Glutamatergic neuron (in vitro differentiated cells): ENCODE results near the gene ZNF493. TPM values are rescaled to one million over a fixed set of nuclear protein-coding genes. Genes with fewer than 3 reads are reported as not detected.

Experiments
- DNase-seq: peaks from one replicate; pipeline ENCODE4 v3.0.0; 2022
- H3K27ac Mint-ChIP-seq: one replicate; pipeline ENCODE4 v1.8.0; 2020; ENCODE audit warnings: mild to moderate bottlenecking, mixed read lengths, inconsistent platforms; ENCODE audit not compliant: unreplicated experiment
- H3K27me3 Mint-ChIP-seq: one replicate; pipeline ENCODE4 v1.8.0; 2020; ENCODE audit warnings: mild to moderate bottlenecking, moderate library complexity, mixed read lengths, inconsistent platforms; ENCODE audit not compliant: unreplicated experiment
- H3K36me3 Mint-ChIP-seq: one replicate; pipeline ENCODE4 v1.8.0; 2020; ENCODE audit warnings: mild to moderate bottlenecking, mixed read lengths, inconsistent platforms; ENCODE audit not compliant: unreplicated experiment
- H3K4me1 Mint-ChIP-seq: one replicate; pipeline ENCODE4 v1.8.0; 2020; ENCODE audit warnings: mild to moderate bottlenecking, low read depth, mixed read lengths, inconsistent platforms; ENCODE audit not compliant: unreplicated experiment
- H3K4me3 Mint-ChIP-seq: one replicate; pipeline ENCODE4 v1.8.0; 2020; ENCODE audit warnings: mild to moderate bottlenecking, mixed read lengths, inconsistent platforms; ENCODE audit not compliant: unreplicated experiment
- H3K9me3 Mint-ChIP-seq: one replicate; pipeline ENCODE4 v1.8.0; 2020; ENCODE audit warnings: mild to moderate bottlenecking, moderate library complexity, mixed read lengths, inconsistent platforms; ENCODE audit not compliant: unreplicated experiment
- total RNA-seq: library from RNA; stranded (reverse); fragmentation: NEBNext Ultra II Directional; extraction: Animal tissue kit (Norgen Biotek cat#: 25700); gene quantifications from one replicate; pipeline ENCODE4 v1.2.1, GENCODE V29; 2021; ENCODE audit not compliant: unreplicated experiment
- TF ChIP-seq, protein P1 (sequence below): fragments of 200-600 bp; sonication (generic); IDR thresholded peaks from one replicate; pipeline ENCODE4 v1.5.0; 2021; ENCODE audit not compliant: partially characterized antibody, unreplicated experiment

ZNF493 gene
- total RNA-seq, 1 donor from 2014 or later, result 56.4 TPM

DNA sequence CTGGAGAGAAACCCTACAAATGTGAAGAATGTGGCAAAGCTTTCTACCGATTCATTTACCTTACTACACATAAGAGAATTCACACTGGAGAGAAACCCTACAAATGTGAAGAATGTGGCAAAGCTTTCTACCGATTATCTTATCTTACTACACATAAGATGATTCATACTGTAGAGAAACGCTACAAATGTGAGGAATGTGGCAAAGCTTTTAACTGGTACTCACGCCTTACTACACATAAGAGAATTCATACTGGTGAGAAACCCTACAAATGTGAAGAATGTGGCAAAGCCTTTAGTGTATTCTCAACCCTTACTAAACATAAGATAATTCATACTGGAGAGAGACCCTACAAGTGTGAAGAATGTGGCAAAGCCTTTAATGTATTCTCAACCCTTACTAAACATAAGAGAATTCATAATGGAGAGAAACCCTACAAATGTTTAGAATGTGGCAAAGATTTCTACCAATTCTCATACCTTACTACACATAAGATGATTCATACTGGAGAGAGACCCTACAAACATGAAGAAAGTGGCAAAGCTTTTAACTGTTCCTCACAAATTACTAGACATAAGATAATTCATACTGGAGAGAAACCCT is 12.9 kb upstream of the ZNF493 start:
- peaks cover 42% of the 10 kb centered on the region for H3K9me3 Mint-ChIP-seq
- TF ChIP-seq, protein P1, sequence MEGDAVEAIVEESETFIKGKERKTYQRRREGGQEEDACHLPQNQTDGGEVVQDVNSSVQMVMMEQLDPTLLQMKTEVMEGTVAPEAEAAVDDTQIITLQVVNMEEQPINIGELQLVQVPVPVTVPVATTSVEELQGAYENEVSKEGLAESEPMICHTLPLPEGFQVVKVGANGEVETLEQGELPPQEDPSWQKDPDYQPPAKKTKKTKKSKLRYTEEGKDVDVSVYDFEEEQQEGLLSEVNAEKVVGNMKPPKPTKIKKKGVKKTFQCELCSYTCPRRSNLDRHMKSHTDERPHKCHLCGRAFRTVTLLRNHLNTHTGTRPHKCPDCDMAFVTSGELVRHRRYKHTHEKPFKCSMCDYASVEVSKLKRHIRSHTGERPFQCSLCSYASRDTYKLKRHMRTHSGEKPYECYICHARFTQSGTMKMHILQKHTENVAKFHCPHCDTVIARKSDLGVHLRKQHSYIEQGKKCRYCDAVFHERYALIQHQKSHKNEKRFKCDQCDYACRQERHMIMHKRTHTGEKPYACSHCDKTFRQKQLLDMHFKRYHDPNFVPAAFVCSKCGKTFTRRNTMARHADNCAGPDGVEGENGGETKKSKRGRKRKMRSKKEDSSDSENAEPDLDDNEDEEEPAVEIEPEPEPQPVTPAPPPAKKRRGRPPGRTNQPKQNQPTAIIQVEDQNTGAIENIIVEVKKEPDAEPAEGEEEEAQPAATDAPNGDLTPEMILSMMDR, result no peak
- peaks cover 66% of the 10 kb centered on the region for H3K36me3 Mint-ChIP-seq
- H3K4me3 Mint-ChIP-seq, result no peak overlapping the region
- no peak for DNase-seq
- H3K27ac Mint-ChIP-seq, result no peak overlapping the region
- no peaks in the 10 kb centered on the region for H3K4me1 Mint-ChIP-seq
- H3K27me3 Mint-ChIP-seq, result peaks cover 3% of the 10 kb centered on the region

DNA sequence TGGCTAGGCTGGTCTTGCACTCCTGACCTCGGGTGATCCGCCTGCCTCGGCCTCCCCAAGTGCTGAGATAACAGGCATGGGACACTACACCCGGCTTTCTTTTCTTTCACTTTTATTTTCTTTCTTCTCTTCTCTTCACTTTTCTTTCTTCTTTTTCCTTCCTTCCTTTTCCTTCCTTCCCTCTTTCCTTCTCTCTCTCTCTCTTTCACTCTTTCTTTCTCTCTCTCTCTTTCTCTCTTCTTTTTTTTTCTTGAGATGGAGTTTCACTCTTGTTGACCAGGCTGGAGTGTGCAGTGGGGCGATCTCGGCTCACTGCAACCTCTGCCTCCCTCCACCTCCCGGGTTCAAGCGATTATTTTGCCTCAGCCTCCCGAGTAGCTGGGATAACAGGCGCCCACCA is 812 bp upstream of the ZNF493 start:
- H3K4me1 Mint-ChIP-seq, result peaks cover 3% of the 10 kb centered on the region
- no peaks in the 10 kb centered on the region for H3K27me3 Mint-ChIP-seq
- H3K36me3 Mint-ChIP-seq, result peaks cover 22% of the 10 kb centered on the region
- H3K27ac Mint-ChIP-seq, result no peak overlapping the region
- peaks cover 3% of the 10 kb centered on the region for H3K9me3 Mint-ChIP-seq
- DNase-seq, result no peak
- TF ChIP-seq, protein P1, result no peak
- no peak overlapping the region for H3K4me3 Mint-ChIP-seq

DNA sequence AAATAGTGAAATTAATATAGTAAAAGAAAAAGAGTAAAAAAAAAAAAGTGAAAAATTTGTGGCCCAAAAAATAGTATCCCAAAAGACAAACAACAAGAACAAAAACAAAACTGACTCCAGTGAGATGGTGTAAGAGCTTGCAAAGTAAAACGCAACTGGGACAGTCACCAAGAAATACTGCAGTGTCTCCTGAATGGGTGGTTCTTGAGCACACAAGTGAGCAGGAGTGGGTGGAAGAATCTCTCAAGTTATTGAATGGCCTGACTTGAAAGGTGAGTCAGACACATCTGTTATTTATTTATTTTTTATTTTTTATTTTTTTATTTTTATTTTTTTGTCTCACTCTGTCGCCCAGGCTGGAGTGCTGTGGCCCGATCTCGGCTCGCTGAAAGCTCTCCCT is 1.9 kb downstream of the ZNF493 start:
- Mint-ChIP-seq H3K9me3 (peaks cover 3% of the 10 kb centered on the region), H3K4me1 (peaks cover 3% of the 10 kb centered on the region), H3K4me3 (peak overlapping the region; percentile 96), H3K27me3 (no peaks in the 10 kb centered on the region), H3K36me3 (peaks cover 16% of the 10 kb centered on the region), H3K27ac (no peak overlapping the region)
- DNase-seq, result no peak
- TF ChIP-seq, protein P1, result no peak

DNA sequence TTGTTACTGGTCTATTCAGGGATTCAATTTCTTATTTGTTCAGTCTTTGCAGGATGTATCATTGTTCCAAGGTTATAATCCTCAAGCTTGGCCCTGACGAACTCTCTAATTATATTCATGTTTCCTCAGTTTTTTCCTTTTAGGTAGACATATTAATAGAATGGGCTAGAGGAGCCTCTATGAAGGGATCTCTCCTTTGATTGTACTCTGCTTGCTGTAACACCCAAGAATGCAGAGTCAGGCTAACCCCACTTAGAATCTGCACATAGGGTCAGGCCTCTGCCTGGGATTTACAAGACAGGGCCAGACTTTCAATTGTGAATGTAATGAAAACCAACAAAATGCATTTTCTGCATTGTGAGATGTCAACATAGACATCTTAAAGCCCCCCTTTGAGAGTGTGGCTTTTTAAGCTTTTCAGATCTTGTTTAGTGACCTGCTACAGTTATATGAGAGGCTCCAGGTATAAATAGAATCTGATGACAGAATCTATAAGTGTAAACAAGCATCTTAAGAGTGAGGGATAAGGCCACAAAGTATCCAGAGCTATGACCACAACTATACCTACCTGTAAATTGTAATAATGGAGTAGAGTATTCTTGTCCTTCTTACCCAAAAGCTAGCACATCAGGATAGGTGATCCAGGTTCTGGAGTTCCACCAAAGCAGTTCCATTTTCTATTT is 5.5 kb downstream of the ZNF493 start:
- TF ChIP-seq, protein P1, result no peak
- H3K36me3 Mint-ChIP-seq, result peaks cover 17% of the 10 kb centered on the region
- peaks cover 2% of the 10 kb centered on the region for H3K27me3 Mint-ChIP-seq
- no peak for DNase-seq
- H3K4me3 Mint-ChIP-seq, result no peak overlapping the region
- peaks cover 3% of the 10 kb centered on the region for H3K4me1 Mint-ChIP-seq
- no peaks in the 10 kb centered on the region for H3K9me3 Mint-ChIP-seq
- no peak overlapping the region for H3K27ac Mint-ChIP-seq

DNA sequence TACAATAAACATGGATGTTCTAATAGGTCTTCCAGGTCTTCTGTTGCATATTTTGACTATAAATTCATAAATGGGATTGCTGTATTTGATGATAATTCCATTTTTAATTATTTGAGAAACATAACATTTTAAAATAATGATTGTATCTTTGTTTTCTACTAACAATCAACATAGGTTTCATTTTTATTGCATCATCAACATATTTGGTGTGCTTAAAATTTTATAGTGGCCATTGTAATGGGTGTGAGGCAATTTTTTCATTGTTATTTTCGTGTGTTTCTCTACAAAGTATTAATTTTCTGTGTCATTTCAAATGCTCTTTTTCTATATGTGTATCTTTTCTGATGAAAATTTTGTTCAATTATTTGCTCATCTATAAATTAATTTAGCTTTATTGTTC is 13.2 kb downstream of the ZNF493 start:
- no peak for DNase-seq
- Mint-ChIP-seq H3K27ac (no peak overlapping the region), H3K4me3 (no peak overlapping the region), H3K9me3 (peaks cover 2% of the 10 kb centered on the region), H3K4me1 (no peaks in the 10 kb centered on the region), H3K36me3 (peaks cover 49% of the 10 kb centered on the region), H3K27me3 (peaks cover 2% of the 10 kb centered on the region)
- TF ChIP-seq, protein P1, result no peak
